ENCODE results near the gene FAF1.
"Not testable (repeated sequence)": the region's sequence is repeated elsewhere in the genome, so short reads cannot be mapped to it uniquely, and the experiment has no call there.

FAF1 gene

DNA sequence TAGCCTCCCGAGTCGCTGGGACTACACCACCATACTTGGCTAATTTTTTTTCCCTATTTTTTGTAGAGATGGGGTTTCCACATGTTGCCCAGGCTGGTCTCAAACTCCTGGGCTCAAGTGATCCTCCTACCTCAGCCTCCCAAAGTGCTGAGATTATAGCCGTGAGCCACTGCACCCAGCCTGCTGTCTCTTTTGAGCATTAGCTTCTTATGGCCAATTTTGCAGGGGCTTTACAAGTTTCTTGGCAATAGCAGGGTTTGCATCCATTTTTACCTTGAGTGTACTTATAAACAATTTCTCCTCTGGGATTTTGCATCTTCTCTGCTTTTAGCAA lies 432.1 kb downstream of the FAF1 start:
- DNase-seq, result not testable (repeated sequence)

DNA sequence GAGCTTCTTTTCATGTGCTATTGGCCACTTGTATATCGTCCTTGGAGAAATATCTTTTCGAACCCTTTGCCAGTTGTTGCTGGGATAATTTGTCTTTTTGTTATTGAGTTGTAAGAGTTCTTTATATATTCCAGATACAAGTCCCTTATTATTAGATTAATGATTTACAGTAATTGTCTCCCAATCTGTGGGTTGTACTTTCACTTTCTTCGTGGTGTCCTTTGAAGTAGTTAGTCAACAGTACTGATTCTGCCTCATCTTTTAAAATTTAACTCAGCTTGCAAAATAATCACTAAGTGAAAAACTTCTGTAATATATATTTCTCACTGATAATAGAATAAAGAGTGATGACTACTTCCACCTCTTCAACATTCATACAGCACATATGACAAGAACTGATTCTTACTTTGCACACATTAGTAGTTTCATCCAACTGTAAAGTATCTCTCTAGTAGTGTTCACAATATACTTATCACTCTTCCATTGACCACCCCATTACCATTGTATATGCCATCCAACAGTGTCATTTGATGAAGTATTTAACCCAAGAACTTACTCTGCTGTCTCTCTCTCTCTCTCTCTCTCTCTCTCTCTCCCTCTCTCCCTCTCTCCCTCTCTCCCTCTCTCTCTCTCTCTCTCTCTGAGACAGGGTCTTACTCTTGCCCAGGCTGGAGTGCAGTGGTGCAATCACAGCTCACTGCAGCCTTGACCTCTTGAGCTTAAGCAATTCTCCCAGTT lies 432.6 kb downstream of the FAF1 start:
- no peak for DNase-seq

DNA sequence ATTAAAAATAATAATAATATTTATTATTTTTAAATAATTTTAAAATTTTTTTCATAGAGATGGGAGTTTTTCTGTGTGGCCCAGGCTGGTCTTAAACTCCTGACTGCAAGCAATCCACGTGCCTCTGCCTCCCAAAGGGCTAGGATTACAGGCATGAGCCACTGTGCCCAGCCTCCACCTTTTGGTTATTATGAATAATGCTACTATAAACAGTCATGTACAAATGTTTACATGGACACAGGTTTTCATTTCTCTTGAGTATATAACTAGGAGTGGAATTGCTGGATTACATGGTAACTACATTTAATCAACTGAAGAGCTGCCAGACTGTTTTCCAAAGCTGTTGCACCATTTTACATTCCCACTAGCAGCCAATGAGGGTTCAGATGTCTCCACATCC lies 433.6 kb downstream of the FAF1 start:
- no peak for DNase-seq

DNA sequence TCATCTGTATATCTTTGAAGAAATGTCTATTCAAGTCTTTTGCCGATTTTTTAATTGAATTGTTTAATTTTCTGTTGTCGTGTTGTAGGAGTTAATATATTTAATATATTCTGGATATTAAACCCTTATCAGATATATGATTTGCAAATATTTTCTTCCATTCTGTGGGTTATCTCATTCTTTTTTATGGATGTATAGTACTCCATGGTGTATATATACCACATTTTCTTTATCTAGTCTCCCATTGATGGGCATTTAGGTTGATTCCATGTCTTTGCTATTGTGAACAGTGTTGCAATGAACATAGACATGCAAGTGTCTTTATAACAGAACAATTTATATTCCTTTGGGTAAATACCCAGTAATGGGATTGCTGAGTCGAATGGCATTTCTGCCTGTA lies 436.5 kb downstream of the FAF1 start:
- no peak for DNase-seq

DNA sequence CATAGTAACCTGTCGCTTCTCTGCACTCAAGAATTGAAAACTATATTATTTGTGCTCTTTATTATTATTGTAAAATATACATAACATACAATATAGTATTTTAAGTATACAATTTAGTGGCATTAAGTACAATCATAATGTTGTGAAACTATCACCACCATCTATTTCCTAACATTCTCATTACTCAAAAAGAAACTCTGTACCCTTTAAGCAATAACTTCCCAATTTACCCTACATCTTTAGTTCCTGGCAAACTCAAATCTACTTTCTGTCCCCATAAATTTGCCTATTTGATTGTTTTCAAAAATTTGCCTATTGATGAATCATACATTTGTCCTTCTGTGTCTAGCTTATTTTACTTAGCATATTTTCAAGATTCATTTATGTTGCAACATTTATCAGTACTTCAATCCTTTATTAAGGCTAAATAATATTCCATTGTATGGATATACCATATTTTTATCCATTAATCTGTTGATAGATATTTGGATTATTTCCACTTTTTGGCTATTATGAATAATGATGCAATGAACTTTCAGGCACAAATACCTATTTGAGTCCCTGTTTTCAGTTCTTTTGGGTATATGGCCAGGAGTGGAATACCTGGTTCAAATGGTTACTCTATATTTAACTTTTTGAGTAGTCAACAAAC lies 437.2 kb downstream of the FAF1 start:
- no peak for DNase-seq

DNA sequence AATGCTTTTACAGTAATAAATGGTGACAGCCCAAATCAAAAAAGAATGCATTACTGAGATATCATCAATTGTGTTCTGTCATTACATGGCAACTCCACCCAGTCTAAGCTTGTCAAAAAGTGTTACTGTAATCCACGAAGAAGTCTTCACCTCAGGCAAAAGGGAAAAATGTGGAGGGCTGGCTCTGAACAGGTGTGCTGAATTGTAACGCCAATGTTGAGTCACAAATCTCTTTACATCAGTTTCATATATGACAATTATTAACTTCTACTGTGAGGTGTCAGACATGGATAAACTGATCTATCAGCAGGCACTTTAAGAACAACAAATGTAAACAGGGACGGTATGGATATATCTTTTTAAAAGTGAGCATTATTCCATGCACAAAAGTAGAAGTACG lies 438.4 kb downstream of the FAF1 start:
- no peak for DNase-seq

DNA sequence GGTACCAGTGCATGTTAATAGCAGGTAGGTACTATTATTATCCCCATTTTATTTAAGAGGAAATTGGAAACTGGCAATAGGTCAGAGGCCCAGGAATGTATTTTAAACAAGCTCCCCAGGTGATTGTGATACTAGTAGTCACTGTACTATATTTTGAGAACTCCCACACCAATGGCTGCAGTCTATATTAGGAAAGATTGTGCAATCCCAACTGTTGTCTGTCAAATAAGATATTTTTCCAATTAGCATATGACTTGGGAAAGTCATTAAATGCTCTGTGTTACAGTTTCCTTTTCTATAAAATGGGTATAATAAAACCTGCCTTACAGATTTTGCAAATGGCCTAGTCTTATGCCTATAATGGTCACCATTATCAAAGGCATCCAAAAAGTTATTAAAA lies 442.6 kb downstream of the FAF1 start:
- no peak for DNase-seq

DNA sequence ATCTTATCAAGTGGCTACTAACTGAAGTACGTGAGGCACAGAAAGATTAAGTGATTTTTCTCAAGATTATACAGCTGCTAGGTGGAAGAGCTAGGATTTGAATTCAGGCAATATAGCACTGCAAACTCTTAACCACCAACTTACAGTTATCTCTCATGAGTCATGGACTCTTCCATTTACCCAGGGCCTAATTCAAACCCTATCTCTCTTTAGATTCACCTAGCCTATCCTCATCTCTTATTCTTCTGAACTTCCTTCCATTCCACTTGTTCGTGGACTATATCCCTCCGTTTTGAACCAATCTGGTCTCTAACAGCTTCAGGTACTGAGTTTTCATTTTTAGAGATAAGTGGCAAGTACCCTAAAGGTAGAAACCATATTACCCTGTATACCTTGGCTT lies 444.0 kb downstream of the FAF1 start:
- DNase-seq, result no peak

DNA sequence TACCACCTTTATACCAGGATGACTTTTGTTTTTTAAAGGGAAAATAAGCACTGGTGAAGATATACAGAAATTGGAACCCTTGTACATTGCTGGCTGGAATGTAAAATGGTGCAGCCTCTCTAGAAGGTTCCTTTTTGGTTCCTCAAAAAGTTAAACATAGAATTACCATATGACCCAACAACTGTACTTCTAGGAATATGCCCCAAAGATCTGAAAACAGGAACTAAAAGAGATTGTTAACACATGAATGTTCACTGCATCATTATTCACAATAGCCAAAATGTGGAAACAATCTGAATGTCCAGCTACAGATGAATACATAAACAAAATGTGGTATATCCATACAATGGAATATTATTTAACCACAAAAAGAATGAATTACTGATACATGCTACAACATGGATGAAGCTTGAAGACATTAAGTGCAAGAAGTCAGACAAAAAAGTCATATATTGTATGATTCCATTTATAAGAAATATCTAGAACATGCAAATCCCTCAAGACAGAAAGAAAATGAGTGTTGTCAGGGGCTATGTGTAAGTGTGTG lies 452.0 kb downstream of the FAF1 start:
- DNase-seq, result no peak

DNA sequence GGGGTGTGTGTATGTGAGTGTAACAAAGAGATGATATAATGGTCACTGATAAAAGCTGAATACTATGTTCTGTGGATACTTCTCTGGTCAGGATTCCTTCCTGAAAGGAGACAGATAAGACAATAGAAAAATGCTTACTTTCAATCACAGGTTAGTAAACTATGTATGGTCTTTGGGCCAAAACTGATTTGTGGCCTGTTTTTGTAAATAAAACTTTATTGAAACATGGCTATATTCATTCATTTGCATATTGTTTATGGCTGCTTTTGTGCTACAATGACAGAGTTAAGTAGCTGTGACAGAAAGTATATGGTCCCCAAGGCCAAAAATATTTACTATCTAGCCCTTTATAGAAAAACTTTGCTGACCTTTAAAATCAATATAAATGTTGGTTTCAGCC lies 454.6 kb downstream of the FAF1 start:
- DNase-seq, result no peak

DNA sequence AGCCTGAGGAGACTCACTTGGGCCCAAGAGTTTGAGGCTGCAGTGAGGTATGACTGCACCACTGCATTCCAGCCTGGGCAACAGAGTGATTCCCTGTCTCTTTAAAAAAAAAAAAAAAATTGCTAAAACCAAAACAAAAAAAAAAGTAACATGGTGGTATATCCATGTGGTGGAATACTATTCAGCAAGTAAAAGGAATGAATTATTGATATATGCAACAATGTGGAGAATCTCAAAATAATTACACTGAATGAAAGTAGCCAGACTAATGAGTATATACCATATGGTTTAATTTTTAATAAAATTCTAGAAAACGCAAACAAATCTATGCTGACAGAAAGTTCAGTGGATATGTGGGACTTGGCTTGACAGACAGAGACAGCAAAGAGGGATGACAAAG lies 456.6 kb downstream of the FAF1 start:
- no peak for DNase-seq

DNA sequence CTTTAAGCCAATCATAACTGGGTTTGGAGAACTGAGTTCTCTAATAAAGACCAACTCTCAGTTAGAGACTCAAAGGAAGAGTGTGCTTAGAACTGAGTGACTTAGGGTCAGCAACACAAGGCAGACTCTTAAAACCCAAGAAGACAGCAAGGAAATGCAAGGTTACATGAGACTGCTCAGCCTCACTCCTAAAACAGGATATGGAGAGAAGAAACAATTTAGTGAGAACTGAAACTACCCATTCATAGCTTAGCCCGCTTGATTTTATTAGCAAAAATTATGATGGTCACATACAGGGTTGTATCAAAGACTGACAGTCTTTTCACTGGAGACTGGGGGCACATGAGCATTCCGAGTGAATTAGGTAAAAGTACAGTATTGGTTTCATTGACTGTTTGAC lies 457.9 kb downstream of the FAF1 start:
- no peak for DNase-seq

DNA sequence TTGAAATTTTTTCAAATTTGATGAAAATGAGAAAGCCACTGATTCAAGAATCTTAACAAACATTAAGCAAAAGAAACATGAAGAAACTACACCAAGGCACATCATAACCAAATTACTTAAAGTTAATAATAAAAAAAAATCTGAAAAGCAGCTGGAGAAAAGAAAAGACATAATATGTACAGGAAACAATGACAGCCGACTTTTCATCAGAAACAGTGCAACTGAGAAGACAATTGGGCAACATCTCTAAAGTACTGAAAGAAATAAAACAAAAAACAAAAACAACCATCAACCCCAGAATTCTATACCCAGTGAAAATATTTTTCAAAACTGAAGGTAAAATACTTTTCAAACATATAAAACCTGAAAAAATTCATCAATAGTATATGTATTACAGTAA lies 463.1 kb downstream of the FAF1 start:
- no peak for DNase-seq

DNA sequence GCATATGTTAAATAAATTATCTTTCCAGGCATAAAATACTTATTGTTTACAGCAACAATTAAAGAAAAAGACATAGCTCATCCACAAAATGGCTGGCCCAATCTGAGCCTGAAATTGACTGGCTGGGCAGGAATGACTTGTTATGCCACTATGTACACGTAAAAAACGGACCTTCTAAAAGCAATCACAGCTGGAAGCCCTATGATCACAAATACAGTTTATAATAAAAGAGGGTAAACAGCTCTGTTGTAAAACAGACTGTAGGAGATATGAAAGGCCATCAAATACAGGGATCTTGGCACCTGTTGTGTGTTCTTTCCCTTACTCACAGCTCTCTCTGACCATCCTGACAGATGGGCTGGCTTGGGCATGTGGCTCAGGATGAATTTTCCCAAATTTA lies 466.4 kb downstream of the FAF1 start:
- no peak for DNase-seq

DNA sequence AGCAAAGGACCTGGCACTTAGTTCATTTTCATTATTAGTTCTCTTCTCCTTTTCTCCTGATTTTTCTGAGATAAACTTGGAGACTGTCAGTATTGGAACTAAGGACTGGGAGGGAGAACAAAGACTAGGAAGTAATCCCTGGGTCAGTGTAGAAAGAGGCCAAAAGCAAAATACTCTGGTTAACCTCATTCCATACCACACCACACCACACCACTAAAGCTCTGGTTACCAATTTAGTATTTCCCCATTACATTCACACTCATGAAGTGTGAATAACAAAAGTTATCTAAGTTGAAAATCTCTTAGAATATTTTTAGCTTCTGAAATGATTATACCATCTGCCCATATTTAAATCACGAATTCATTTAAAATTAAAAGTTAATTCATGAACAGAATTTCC lies 467.9 kb downstream of the FAF1 start:
- DNase-seq, result no peak

DNA sequence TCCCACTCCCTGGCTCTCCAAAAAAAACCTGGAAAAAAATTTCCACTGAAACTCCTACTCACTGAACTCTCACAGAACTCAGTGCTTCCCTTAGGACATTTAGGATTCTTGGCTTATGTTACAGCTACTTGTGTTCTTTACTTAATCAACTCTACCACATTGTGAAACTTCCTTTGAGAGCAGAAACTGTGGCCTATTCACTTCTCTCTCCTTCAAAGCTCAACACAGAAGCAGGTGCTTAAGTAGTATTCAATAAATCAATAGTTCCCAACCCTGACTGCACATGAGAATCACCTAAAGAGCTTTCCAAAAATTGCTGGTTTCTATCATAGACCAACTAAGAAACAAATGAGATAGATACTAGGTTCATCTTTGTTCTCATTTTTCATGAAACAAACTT lies 468.9 kb downstream of the FAF1 start:
- DNase-seq, result no peak

DNA sequence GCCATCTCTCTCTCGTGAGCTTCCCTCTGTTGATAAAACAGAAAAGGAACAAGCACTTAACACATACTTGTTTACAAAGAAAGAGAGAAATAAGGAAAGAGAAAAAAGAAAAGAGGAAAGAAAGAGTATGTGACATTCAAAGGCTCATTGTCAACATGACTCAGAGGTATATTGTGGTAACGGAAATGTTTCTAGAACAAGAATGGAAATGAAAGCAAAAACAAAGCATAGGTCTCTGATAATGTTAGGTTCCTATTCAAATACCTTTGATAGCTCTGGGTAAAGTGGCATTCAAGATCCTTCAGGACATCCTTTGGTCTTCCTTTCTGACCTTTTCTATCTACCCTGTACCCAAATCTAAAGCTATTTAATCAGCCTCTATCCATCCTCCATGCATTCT lies 469.4 kb downstream of the FAF1 start:
- no peak for DNase-seq

DNA sequence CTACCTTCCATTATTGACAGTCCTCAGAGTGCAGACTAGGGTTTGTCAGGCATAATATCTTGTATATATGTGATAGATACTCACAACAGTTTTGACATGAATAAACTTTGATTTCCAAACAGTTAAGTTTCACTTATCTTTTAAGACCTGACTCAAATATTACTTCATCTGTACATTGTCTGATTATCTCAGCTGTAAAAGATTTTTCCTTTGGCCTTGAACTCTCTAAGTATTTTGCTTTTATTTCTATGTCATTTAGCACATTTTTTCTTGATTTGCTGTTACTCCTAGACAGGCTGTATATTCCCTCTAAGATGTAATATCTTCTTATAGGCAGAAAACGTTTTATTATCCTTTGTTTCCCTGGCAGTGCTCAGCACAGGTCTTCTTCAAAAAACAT lies 471.2 kb downstream of the FAF1 start:
- DNase-seq, result no peak

DNA sequence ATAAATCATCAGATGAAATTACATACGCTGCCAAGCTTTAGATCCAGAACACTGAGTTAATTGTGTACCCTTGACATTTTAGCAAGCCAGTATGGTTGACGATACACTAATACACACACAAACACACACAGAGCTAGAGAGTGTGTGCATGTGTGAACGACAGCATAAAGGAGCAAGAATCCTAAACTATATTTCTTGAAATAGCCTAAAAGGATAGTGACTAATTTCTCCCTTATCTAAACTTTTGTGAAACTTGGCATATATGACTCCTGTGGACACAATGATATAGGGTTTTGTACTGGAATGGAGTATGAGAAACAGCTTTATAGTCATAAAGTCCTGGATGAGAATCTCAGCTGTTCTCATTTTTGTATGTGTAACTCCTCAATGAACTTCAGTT lies 471.7 kb downstream of the FAF1 start:
- DNase-seq, result no peak

DNA sequence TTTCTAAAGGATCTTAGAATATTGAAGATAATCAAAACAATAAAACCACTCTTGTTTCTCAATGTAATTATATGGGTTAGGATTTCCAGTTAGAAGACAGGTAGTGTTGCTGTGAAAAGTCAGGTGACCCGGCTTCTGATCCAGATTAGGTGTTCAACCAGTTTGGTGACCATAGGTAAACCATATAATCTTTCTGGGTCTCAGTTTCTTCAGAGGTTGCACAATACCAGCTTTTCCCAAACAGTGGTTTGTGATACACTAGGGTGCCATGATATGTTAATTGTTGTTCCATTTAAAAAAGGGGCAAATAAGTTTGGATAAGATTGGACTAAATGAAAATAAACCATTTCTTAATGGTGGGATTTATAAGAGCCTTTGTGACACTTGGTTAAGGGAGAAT lies 472.3 kb downstream of the FAF1 start:
- no peak for DNase-seq

DNA sequence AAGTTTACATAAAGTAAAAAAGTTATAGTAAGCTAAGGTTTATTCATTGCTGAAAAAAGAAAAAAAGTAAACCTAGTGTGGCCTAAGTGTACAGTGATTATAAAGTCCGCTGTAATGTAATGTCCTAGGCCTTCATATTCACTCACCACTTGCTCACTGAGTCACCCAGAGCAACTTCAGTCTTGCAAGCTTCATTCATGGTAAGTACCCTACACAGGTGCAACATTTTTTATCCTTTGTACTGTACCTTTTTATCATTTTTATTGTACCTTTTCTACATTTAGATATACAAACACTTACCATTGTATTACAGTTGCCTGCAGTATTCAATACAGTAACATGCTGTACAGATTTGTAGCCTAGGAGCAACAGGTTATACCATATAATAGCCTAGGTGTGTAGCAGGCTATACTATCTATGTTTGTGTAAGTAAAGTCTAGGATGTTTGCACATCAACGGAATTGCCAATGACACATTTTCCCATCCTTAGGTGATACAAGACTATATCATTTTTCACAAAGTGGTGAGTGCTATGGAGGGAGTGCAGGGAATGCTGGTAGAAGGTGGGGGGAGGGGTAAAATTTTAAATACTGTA lies 478.8 kb downstream of the FAF1 start:
- no peak for DNase-seq

DNA sequence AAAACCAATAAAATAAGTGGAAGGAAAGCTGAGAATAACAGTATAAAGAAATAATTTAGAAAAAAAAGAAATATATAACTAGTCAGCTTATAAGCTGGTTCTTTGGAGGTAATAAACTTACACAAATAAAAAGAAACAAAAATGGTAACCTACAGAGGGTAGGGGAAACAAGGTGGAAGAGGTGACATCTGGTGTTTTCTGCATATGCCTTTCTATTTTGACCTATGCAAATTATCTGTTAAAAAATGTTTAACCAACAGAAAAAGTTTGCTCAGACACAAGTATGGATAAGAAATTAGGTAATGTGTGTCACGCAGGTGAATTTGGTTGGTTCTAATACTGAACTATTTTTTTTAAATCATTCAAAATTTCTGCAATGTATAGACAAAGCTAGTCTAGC lies 483.3 kb downstream of the FAF1 start:
- no peak for DNase-seq

DNA sequence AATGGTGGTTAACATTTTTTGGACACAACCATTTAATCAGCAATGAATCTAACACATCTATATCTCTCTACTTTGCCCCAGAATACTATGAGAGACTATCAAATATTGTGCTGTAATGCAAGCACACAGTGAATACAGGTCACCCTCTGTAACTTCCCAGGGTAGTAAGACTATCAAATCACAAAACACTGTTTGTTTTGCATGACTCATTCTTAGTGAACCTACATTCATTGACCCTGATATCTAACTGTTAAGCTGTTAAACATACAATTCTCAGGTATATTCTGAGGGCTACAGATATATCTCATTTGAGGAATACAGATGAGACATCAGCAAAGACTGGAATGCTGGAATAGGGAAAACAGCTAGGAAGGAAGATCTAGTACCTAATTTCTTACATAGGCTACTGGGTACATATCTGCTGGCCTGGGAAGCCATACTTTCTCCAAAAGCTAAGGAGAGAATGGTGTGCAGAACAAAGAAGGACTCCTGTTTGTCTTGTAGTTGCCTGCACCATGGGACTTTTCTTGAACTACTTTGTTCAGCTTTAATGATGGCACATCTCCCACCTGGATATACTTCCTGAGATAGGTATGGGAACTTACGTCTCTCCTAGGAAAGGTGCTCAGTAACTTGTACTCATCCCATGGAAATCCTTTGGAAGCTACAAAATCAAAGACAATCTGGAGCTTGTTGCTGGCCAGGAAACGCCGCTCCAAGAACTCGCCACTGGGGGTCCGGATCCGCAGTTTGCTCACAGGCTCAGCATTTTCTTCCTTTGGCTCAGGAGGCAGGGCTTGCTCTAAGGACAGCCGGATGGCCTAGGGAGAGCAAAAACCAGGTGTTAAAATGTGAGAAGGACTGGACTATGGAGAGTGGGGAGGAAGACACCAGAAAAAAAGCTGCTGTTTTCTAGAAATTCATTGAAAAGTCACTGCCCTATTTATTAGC lies 484.9 kb downstream of the FAF1 start:
- no peak for DNase-seq
